ENCODE results near the gene CHD6.

GRCh38 chr20:41364967-41365765, 253.0 kb downstream of the CHD6 start:
- TF ChIP-seq POLR2A (IDR thresholded peaks at IDR 0.05): no peak
- no peak for TF ChIP-seq CTCF (IDR thresholded peaks at IDR 0.05)

Measured in prostate gland (tissue), 2 donors.